SKM-1 treated with dmso at 0.1 percent for 144 hours (cell line): ENCODE results near the gene BAG5.

Experiments
- DNase-seq: peaks from one replicate; lab custom pipeline; 2025; ENCODE audit not compliant: unreplicated experiment; lab: John Stamatoyannopoulos, UW

Gene BAG5

DNA sequence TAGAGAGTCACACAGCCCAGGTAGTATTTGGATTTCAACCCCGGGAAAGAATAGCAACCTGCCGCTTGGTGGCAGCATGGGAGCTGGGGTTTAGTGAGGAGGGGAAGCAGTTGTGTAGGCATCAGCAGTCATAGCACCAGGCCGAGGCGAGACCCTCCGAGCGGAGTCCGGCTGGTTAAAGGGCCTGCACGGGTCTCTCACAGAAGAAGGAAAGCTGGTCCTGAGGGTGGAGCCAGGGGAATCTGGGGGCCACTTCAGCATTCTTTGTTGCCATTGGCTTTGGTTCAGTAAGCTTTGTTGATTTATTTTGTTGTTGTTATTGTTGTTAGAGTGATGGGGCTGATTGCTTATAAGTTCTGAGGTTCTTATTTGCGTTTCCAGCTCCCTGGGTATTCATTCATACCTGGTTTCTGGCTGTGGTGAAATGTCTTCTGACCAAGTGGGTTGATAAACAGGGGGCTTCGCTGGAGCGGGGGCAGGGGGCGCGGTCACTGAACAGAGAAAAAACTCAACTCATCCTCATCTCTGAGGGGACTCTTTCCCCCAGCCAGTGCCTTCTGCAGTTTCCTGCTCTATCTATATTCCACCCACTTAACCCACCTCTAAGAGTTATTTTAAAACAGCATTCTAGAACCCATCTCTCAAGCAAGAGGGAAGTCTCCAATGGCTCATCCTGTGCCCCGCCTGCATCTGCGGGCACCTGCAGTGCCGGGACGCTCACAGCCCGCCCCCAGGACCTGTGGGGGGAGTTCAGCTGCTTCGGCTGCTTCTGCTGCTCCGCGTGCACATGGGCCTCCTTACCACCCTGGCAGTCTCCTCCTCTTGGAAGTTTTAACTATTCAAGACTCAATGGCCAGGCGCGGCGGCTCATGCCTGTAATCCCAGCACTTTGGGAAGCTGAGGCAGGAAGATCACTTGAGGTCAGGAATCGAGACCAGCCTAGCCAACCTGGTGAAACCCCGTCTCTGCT is 51.4 kb downstream of the BAG5 start:
- no peak for DNase-seq

DNA sequence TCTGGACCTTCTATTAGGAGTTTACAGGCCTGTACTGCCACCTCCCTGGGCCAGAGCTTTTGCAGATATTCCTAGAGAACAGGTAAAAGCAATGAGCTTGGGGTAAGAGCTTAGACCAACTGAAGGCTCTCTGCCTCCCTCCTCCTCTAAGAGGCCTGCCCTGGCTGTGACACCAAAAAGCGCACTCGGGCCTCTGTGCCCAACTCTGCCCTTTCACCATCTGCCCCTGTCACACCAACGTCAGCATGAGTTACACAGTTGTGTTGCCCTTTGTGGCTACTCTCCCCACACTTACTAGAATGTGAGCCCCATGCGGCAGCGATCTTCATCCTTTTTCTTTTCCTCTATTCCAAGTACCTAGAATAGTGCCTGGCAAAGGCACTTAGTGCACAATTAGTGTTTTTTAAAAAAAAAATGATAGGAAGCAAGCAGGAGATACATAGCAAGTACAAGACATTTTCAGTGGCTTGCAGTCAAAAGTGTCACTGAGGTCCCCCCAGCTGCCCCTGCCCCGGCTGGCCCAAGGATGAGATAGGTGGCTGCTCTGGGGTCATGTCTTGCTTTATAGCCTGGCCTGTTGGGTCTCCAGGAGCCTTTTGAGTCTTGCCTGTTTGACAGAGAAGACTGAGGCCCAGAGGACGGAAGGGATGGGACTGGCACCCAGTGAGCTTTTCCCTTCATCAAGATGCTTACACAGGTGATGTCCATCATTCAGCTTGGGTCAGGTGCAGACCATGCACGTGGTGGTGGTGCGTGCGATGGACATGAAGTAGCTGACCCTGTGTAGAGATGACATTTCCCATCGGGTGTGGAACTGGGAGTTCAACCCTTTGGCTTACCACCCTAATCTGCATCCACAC is 52.4 kb downstream of the BAG5 start:
- DNase-seq = no peak

DNA sequence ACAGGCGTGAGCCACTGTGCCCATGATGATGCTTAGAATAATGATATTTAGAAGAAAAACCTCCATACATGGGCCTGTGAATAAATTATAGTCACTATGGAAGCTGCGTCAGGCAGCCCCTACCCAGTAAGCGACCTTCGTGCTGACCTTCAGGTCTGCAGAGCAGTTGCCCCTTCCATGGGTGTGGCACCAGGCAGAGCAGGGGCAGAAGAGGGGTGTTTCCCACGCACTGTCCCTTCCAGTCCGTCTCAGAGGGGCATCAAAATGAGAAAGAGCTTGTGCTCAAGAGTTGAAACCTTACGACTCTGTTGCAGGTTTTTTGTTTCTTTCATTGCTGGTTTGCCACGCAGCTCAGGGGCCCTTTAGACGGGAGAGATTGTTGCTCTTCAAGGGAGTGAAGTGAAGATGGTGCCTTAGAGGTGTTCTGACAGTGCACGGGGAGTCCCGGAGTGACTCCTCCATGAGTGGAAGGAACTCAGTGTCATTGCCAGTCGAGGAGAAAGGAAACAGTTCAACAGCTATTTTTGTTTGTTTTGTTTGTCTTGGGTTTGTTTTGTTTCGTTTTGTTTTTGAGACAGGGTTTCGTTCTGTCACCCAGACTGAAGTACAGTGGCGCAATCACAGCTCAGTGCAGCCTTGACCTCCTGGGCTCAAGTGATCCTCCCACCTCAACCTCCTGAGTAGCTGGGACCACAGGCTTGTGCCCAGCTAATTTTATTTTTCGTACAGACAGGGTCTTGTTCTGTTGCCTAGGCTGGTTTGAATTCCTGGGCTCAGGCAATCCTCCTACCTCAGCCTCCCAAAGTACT is 53.7 kb downstream of the BAG5 start:
- DNase-seq = no peak

DNA sequence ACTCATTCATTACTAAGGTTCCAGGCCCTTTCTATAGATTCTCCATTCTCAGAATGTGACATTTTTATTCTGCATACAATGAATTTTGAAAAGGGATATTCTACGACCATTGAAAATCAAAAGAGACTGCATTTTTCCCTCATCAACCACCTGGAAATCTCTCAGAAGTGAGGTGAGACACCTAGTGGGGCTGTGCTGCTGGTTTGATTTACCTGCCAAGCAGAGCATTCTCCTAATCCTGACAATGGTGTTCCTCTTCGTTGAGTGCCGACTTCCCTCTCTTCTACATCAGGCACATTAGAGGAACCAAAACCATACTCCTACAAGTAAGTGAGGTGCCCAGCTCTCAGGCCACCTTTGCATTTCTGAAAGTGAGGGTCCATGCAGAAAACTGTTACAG is 54.7 kb downstream of the BAG5 start:
- DNase-seq = no peak
